H1 (cell line): ENCODE results near the gene PRMT5. TPM values are rescaled to one million over a fixed set of nuclear protein-coding genes. Genes with fewer than 3 reads are reported as not detected.

ENCODE experiments used
- CTCF ChIA-PET: fragments of 300-600 bp; sonication (Branson Sonifier 250); formaldehyde crosslinking; loops from one replicate; lab custom pipeline; 2021; ENCODE audit not compliant: partially characterized antibody; lab: Charles Lee
- POLR2A ChIA-PET: fragments of 300-600 bp; sonication (Branson Sonifier 250); formaldehyde crosslinking; loops from one replicate; lab custom pipeline; 2021; ENCODE audit warnings: inconsistent platforms; ENCODE audit not compliant: partially characterized antibody; lab: Charles Lee
- DNase-seq, 2 experiments: peaks; one replicate each; pipeline versions ENCODE4 v3.0.0 to v3.0.0-alpha.2; 2010 to 2022; ENCODE audit warnings: low spot score in 2 of 2, low read depth in 1 of 2, mixed read lengths in 1 of 2
- FAIRE-seq: peaks from 2 replicates; lab custom pipeline; 2011; peaks lifted over from hg19 to GRCh38; lab: Jason Lieb, UNC
- H2AFZ ChIP-seq: 2 replicates; pipeline ENCODE4 v1.8.1; 2012; ENCODE audit warnings: low read length, inconsistent platforms
- H2AK5ac ChIP-seq: 2 replicates; pipeline ENCODE4 v1.6.1; 2013; ENCODE audit warnings: low read depth, low read length
- H2BK120ac ChIP-seq: replicated peaks from 2 replicates; pipeline ENCODE3; 2013; ENCODE audit warnings: low read depth, low read length, inconsistent platforms
- H2BK12ac ChIP-seq: 2 replicates; pipeline ENCODE4 v1.6.1; 2013; ENCODE audit warnings: low read depth, low read length
- H2BK15ac ChIP-seq: 2 replicates; pipeline ENCODE4 v1.6.1; 2013; ENCODE audit warnings: low read length
- H2BK20ac ChIP-seq: 2 replicates; pipeline ENCODE4 v1.6.1; 2013; ENCODE audit warnings: low read length
- H2BK5ac ChIP-seq: 2 replicates; pipeline ENCODE4 v1.6.1; 2013; ENCODE audit warnings: low read depth, low read length
- H3K14ac ChIP-seq: 2 replicates; pipeline ENCODE4 v1.6.1; 2013; ENCODE audit warnings: inconsistent platforms; ENCODE audit not compliant: insufficient read length
- H3K18ac ChIP-seq: 2 replicates; pipeline ENCODE4 v1.6.1; 2013; ENCODE audit warnings: low read length; ENCODE audit errors: extremely low read depth
- H3K23ac ChIP-seq: 2 replicates; pipeline ENCODE4 v1.6.1; 2013; ENCODE audit warnings: inconsistent platforms; ENCODE audit not compliant: insufficient read length
- H3K23me2 ChIP-seq: 2 replicates; pipeline ENCODE4 v1.6.1; 2013; ENCODE audit warnings: low read depth, low read length
- H3K27ac ChIP-seq: 2 replicates; pipeline ENCODE4 v1.6.1; 2011; ENCODE audit warnings: low read depth, low read length, inconsistent platforms
- H3K27me3 ChIP-seq, 4 experiments: replicated peaks in 1 of 4; 1 replicate in 1 of 4; 2 replicates in 3 of 4; pipeline versions ENCODE4 v1.6.1 to v1.8.1; 2011 to 2013; ENCODE audit warnings: low read length in 3 of 4, mild to moderate bottlenecking in 3 of 4, inconsistent platforms in 2 of 4, mixed read lengths in 2 of 4, moderate library complexity in 1 of 4; ENCODE audit not compliant: control insufficient read depth in 3 of 4, insufficient read depth in 3 of 4; ENCODE audit errors: extremely low read depth in 1 of 4
- H3K36me3 ChIP-seq, 4 experiments: 2 replicates each; pipeline versions ENCODE4 v1.6.1 to v1.8.1; 2011 to 2013; ENCODE audit warnings: mild to moderate bottlenecking in 4 of 4, low read length in 3 of 4, moderate library complexity in 2 of 4, control low read depth in 1 of 4, inconsistent platforms in 1 of 4; ENCODE audit not compliant: insufficient read depth in 4 of 4, control insufficient read depth in 2 of 4
- H3K4ac ChIP-seq: replicated peaks from 2 replicates; pipeline ENCODE3; 2013; ENCODE audit warnings: low read length, low read depth, mixed read lengths, inconsistent platforms; ENCODE audit not compliant: insufficient read length
- H3K4me1 ChIP-seq, 4 experiments: replicated peaks in 1 of 4; 1 replicate in 1 of 4; 2 replicates in 3 of 4; pipeline versions ENCODE4 v1.6.1 to v1.8.1; 2011 to 2013; ENCODE audit warnings: low read length in 3 of 4, inconsistent platforms in 2 of 4, mixed read lengths in 1 of 4; ENCODE audit not compliant: insufficient read depth in 4 of 4, control insufficient read depth in 3 of 4
- H3K4me2 ChIP-seq, 2 experiments: 2 replicates each; pipeline versions ENCODE4 v1.6.1 to v1.8.1; 2011 to 2013; ENCODE audit warnings: low read depth in 2 of 2, low read length in 2 of 2, control low read depth in 1 of 2, inconsistent platforms in 1 of 2, mild to moderate bottlenecking in 1 of 2; ENCODE audit not compliant: insufficient read depth in 1 of 2
- H3K4me3 ChIP-seq, 4 experiments: fragments of 200-600, 300-600 bp in 1 of 4; sonication (generic), shearing (Covaris generic), sonication (Bioruptor Twin) in 1 of 4; 2 replicates each; pipeline versions ENCODE4 v1.5.1 to v1.8.1; 2011 to 2016; ENCODE audit warnings: low read length in 4 of 4, low read depth in 3 of 4, control low read depth in 2 of 4, inconsistent platforms in 2 of 4, mild to moderate bottlenecking in 2 of 4, mixed read lengths in 1 of 4, moderate library complexity in 1 of 4; ENCODE audit not compliant: insufficient read depth in 2 of 4; ENCODE audit errors: extremely low read depth in 1 of 4
- H3K56ac ChIP-seq: replicated peaks from 2 replicates; pipeline ENCODE3; 2013; ENCODE audit warnings: low read depth, mild to moderate bottlenecking, mixed read lengths, low read length, inconsistent platforms; ENCODE audit not compliant: insufficient read length
- H3K79me1 ChIP-seq: 2 replicates; pipeline ENCODE4 v1.6.1; 2013; ENCODE audit warnings: low read depth, low read length, control low read depth
- H3K79me2 ChIP-seq, 2 experiments: 2 replicates each; pipeline versions ENCODE4 v1.6.1 to v1.8.1; 2012 to 2013; ENCODE audit warnings: low read length in 2 of 2, mild to moderate bottlenecking in 2 of 2, inconsistent platforms in 1 of 2; ENCODE audit not compliant: insufficient read depth in 2 of 2, control insufficient read depth in 1 of 2
- H3K9ac ChIP-seq, 4 experiments: replicated peaks in 1 of 4; 1 replicate in 1 of 4; 2 replicates in 3 of 4; pipeline versions ENCODE4 v1.6.1 to v1.8.1; 2011 to 2013; ENCODE audit warnings: low read depth in 3 of 4, low read length in 3 of 4, control low read depth in 2 of 4, mild to moderate bottlenecking in 2 of 4, moderate library complexity in 2 of 4, inconsistent platforms in 1 of 4; ENCODE audit errors: extremely low read depth in 1 of 4
- H3K9me3 ChIP-seq, 2 experiments: 2 replicates each; pipeline versions ENCODE4 v1.6.1 to v1.8.1; 2012 to 2013; ENCODE audit warnings: mild to moderate bottlenecking in 2 of 2, moderate library complexity in 2 of 2, control low read depth in 1 of 2, inconsistent platforms in 1 of 2, low read depth in 1 of 2, low read length in 1 of 2, mixed read lengths in 1 of 2; ENCODE audit not compliant: insufficient read depth in 2 of 2
- H4K20me1 ChIP-seq, 2 experiments: replicated peaks in 1 of 2; 2 replicates each; pipeline versions ENCODE3 to v1.8.1; 2011 to 2013; ENCODE audit warnings: inconsistent platforms in 2 of 2, low read length in 2 of 2, mild to moderate bottlenecking in 1 of 2; ENCODE audit not compliant: insufficient read depth in 2 of 2, control insufficient read depth in 1 of 2
- H4K5ac ChIP-seq: 2 replicates; pipeline ENCODE4 v1.6.1; 2013; ENCODE audit warnings: low read length, low read depth, mixed read lengths, inconsistent platforms; ENCODE audit not compliant: insufficient read length
- H4K8ac ChIP-seq: 2 replicates; pipeline ENCODE4 v1.8.0; 2013; ENCODE audit warnings: mild to moderate bottlenecking, moderate library complexity, low read length, inconsistent platforms; ENCODE audit not compliant: insufficient read depth; ENCODE audit errors: extremely low read depth
- H4K91ac ChIP-seq: replicated peaks from 2 replicates; pipeline ENCODE3; 2013; ENCODE audit warnings: low read length, mixed read lengths, inconsistent platforms; ENCODE audit not compliant: insufficient read length
- CBX8 ChIP-seq: fragments of 300-800, 300-1000 bp; sonication (generic); IDR thresholded peaks from 2 replicates; pipeline ENCODE4 v1.7.1; 2016; ENCODE audit warnings: low read depth, low read length, borderline replicate concordance
- CHD2 ChIP-seq: IDR thresholded peaks from 2 replicates; pipeline ENCODE4 v1.6.1; 2012; ENCODE audit warnings: low read length, improper control_type of control experiment
- GABPA ChIP-seq: IDR thresholded peaks from 2 replicates; pipeline ENCODE4 v1.6.1; 2011; ENCODE audit warnings: mild to moderate bottlenecking, low read length, moderate library complexity, borderline replicate concordance; ENCODE audit not compliant: insufficient read depth
- HDAC6 ChIP-seq: IDR thresholded peaks from one replicate; pipeline ENCODE4 v1.7.1; 2012; ENCODE audit warnings: low read depth, mild to moderate bottlenecking, inconsistent platforms, low read length, moderate library complexity
- JUND ChIP-seq: IDR thresholded peaks from 2 replicates; pipeline ENCODE4 v1.6.1; 2011; ENCODE audit warnings: mild to moderate bottlenecking, improper control_type of control experiment, low read length
- KDM5A ChIP-seq: fragments of 200-600 bp; IDR thresholded peaks from 2 replicates; pipeline ENCODE4 v1.7.1; 2012; ENCODE audit warnings: mild to moderate bottlenecking, low read length, inconsistent platforms, mixed read lengths
- MAFK ChIP-seq: IDR thresholded peaks from 2 replicates; pipeline ENCODE4 v1.6.1; 2012; ENCODE audit warnings: low read depth, mild to moderate bottlenecking, improper control_type of control experiment, low read length
- NRF1 ChIP-seq: IDR thresholded peaks from 2 replicates; pipeline ENCODE4 v1.6.1; 2011; ENCODE audit warnings: mild to moderate bottlenecking, low read depth, low read length, improper control_type of control experiment
- POLR2A ChIP-seq, 2 experiments: IDR thresholded peaks; 1 replicate in 1 of 2; 2 replicates in 1 of 2; pipeline ENCODE4 v1.6.1; 2011; ENCODE audit warnings: low read depth in 2 of 2, low read length in 2 of 2, mild to moderate bottlenecking in 2 of 2; ENCODE audit errors: control extremely low read depth in 1 of 2
- SP1 ChIP-seq: IDR thresholded peaks from 2 replicates; pipeline ENCODE4 v1.6.1; 2011; ENCODE audit warnings: low read depth, low read length
- WGBS, 2 experiments: shearing (Covaris generic) in 1 of 2; methylation state at CpG; one replicate each; pipeline versions ENCODE4 v1.1.6 to v1.1.7; 2013 to 2015; ENCODE audit warnings: low lambda C conversion rate in 2 of 2, mixed read lengths in 2 of 2, inconsistent platforms in 1 of 2, low coverage in 1 of 2, missing lambda C conversion rate in 1 of 2; ENCODE audit not compliant: insufficient replicate concordance in 2 of 2, insufficient coverage in 1 of 2, insufficient read length in 1 of 2; ENCODE audit errors: extremely low coverage in 1 of 2, missing lambda C conversion rate in 1 of 2; 5-methylcytosine and 5-hydroxymethylcytosine counted together
- polyA plus RNA-seq, 7 experiments: library from polyadenylated mRNA; depleted of rRNA in 3 of 7; stranded (reverse) in 5 of 7; unstranded in 2 of 7; fragments of >200 nt in 5 of 7; fragments of 200-250 nt in 2 of 7; gene quantifications; 1 replicate in 5 of 7; 2 replicates in 1 of 7; 4 replicates in 1 of 7; pipeline versions ENCODE4 v1.2.1 to v1.2.3, GENCODE V29; 2011 to 2013; ENCODE audit warnings: missing spikeins in 2 of 7, mixed read lengths in 2 of 7
- total RNA-seq: library from RNA; stranded (reverse); fragmentation: NEBNext Ultra II Directional; extraction: Animal tissue kit (Norgen Biotek cat#: 25700); gene quantifications from 2 replicates; pipeline ENCODE4 v1.2.1, GENCODE V29; 2021
- TF ChIP-seq, protein P1 (sequence below): IDR thresholded peaks from 2 replicates; pipeline ENCODE4 v1.6.1; 2012; ENCODE audit warnings: inconsistent platforms

PRMT5 gene
- total and polyA plus RNA-seq, 2 of the 8 experiments (the other 6 are each of a cell fraction or from before 2014, with no cell fraction given), result 171 to 402 TPM

DNA sequence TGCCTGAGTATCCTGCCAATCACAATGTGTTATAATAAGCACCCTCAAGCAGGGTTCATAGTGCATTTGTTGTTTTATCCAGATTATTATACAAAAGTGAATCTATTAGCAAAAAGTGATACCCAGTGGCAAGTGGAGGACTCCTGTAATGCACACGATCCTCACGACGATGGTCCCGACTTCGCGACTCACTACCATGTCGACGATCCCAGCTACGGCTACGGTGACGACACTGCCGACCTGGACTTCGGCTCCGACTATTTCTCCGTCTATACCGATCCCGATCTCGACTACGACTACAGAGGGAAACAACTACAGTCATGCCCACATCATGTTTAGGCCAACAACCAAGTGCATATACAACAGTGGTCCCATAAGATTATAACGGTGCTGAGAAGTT lies 23.1 kb downstream of the PRMT5 start:
- DNase-seq (no peak), FAIRE-seq (no peak)
- Histone ChIP-seq H3K27me3 (no peaks in the 10 kb centered on the region), H3K4ac (no peak overlapping the region), H3K23ac (no peak overlapping the region), H2AK5ac (no peak overlapping the region), H3K4me3 (no peak overlapping the region), H3K4me2 (no peak overlapping the region), H3K27ac (no peak overlapping the region), H4K91ac (no peak overlapping the region), H3K18ac (no peak overlapping the region), H3K79me2 (peaks cover 0 to 3% of the 10 kb centered on the region in 2 experiments; a peak in 2 of 4 replicates), H3K56ac (no peak overlapping the region), H2AFZ (no peak overlapping the region), H3K9me3 (no peaks in the 10 kb centered on the region), H2BK120ac (no peak overlapping the region), H3K36me3 (peaks cover 30 to 70% (median 52%) of the 10 kb centered on the region in 4 experiments), H2BK5ac (no peak overlapping the region), H2BK20ac (no peak overlapping the region), H2BK15ac (no peak overlapping the region), H3K9ac (no peak overlapping the region), H4K8ac (no peak overlapping the region), H4K20me1 (peaks cover 1 to 7% of the 10 kb centered on the region in 2 experiments), H3K4me1 (no peaks in the 10 kb centered on the region), H2BK12ac (no peak overlapping the region), H4K5ac (no peak overlapping the region), H3K14ac (no peak overlapping the region), H3K23me2 (no peaks in the 10 kb centered on the region), H3K79me1 (no peaks in the 10 kb centered on the region; the same call in 1 of the 2 replicates)
- POLR2A ChIA-PET, result interaction anchor here (0.8 kb wide), 1 partner anchor 86 kb away, joined by 3 read pairs; no protein-coding TSS in a partner anchor
- CTCF ChIA-PET, result interaction anchor here (0.7 to 1.0 kb wide), 2 partner anchors 24 to 80 kb away, joined by 3 to 4 read pairs; partner anchors contain the start of gene PRMT5
- TF ChIP-seq SP1, result no peak
- no peak for TF ChIP-seq HDAC6
- TF ChIP-seq, protein P1, sequence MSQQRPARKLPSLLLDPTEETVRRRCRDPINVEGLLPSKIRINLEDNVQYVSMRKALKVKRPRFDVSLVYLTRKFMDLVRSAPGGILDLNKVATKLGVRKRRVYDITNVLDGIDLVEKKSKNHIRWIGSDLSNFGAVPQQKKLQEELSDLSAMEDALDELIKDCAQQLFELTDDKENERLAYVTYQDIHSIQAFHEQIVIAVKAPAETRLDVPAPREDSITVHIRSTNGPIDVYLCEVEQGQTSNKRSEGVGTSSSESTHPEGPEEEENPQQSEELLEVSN, result no peak
- TF ChIP-seq CBX8, result no peak
- TF ChIP-seq KDM5A, result no peak
- TF ChIP-seq NRF1, result no peak
- no peak for TF ChIP-seq CHD2
- no peak for TF ChIP-seq JUND
- TF ChIP-seq MAFK, result no peak
- TF ChIP-seq POLR2A (IDR thresholded peaks at IDR 0.05; ENCODE audit: control extremely low read depth in 1 of 2, low read depth in 2 of 2, low read length in 2 of 2), result no peak
- TF ChIP-seq GABPA, result no peak
- 97% methylated on average over 20 of the region's 20 CpGs; no CpG with 5 or more reads in 1 of the 2 experiments for WGBS, 2 experiments
